ENCODE results near the gene DAPK2. TPM values are rescaled to one million over a fixed set of nuclear protein-coding genes. Genes with fewer than 3 reads are reported as not detected.

The DAPK2 gene
- total RNA-seq, 1 donor from 2014 or later, result 47.9 TPM

GRCh38 chr15:64034519-64034918 lies 11.8 kb downstream of the DAPK2 start:
- intact Hi-C loops (cut with DNase I), result no loop called here
- no peak for DNase-seq (ENCODE audit: missing footprints)
- no peak for ATAC-seq

GRCh38 chr15:64032329-64032728 lies 14.0 kb downstream of the DAPK2 start:
- DNase-seq (ENCODE audit: missing footprints), result no peak
- intact Hi-C loops (cut with DNase I), result no loop called here
- peak; percentile 33 for ATAC-seq

GRCh38 chr15:64030123-64030522 lies 16.2 kb downstream of the DAPK2 start:
- intact Hi-C loops (cut with DNase I), result no loop called here
- DNase-seq (ENCODE audit: missing footprints) (no peak), ATAC-seq (no peak)

- intact Hi-C loops (cut with DNase I), result no loop called here
- no peak for DNase-seq (ENCODE audit: missing footprints)
- ATAC-seq, result no peak
Measured at GRCh38 chr15:64029633-64030032, 16.7 kb downstream of the DAPK2 start.

GRCh38 chr15:64029110-64029509 lies 17.2 kb downstream of the DAPK2 start:
- intact Hi-C loops (cut with DNase I), result no loop called here

GRCh38 chr15:64026591-64026990 lies 19.7 kb downstream of the DAPK2 start:
- intact Hi-C loops (cut with DNase I), result no loop called here
- DNase-seq (ENCODE audit: missing footprints) (no peak), ATAC-seq (no peak)

More at GRCh38 chr15:64029110-64029509, 17.2 kb downstream of the DAPK2 start:
- ATAC-seq, result no peak
- no peak for DNase-seq (ENCODE audit: missing footprints)

GRCh38 chr15:64024172-64025050 lies 21.9 kb downstream of the DAPK2 start:
- DNase-seq (ENCODE audit: missing footprints) (no peak), ATAC-seq (no peak)
- intact Hi-C loops (cut with DNase I), result no loop called here

- ATAC-seq, result no peak
- intact Hi-C loops (cut with DNase I), result no loop called here
Measured at GRCh38 chr15:64023220-64023619, 23.1 kb downstream of the DAPK2 start.

GRCh38 chr15:64022571-64022970 lies 23.7 kb downstream of the DAPK2 start:
- intact Hi-C loops (cut with DNase I), result no loop called here
- no peak for DNase-seq (ENCODE audit: missing footprints)
- no peak for ATAC-seq

More at GRCh38 chr15:64023220-64023619, 23.1 kb downstream of the DAPK2 start:
- no peak for DNase-seq (ENCODE audit: missing footprints)

- peak; percentile 92 for ATAC-seq
- intact Hi-C loops (cut with DNase I), result no loop called here
- no peak for DNase-seq (ENCODE audit: missing footprints)
Measured at GRCh38 chr15:64019764-64020163, 26.5 kb downstream of the DAPK2 start.

- DNase-seq (ENCODE audit: missing footprints), result no peak
- intact Hi-C loops (cut with DNase I), result no loop called here
Measured at GRCh38 chr15:64017591-64018163, 28.6 kb downstream of the DAPK2 start.

GRCh38 chr15:64017082-64017588 lies 29.1 kb downstream of the DAPK2 start:
- intact Hi-C loops (cut with DNase I), result no loop called here
- DNase-seq (ENCODE audit: missing footprints), result no peak
- ATAC-seq, result no peak

More at GRCh38 chr15:64017591-64018163, 28.6 kb downstream of the DAPK2 start:
- no peak for ATAC-seq

- DNase-seq (ENCODE audit: missing footprints) (no peak), ATAC-seq (no peak)
- intact Hi-C loops (cut with DNase I), result no loop called here
Measured at GRCh38 chr15:64016257-64016656, 30.0 kb downstream of the DAPK2 start.

- ATAC-seq, result peak; percentile 69
- peak; percentile 72 for DNase-seq (ENCODE audit: missing footprints)
- intact Hi-C loops (cut with DNase I), result loop anchor here (2.0 kb wide), 1 partner anchor 30 kb away; no protein-coding TSS in a partner anchor
Measured at GRCh38 chr15:64014995-64015394, 31.3 kb downstream of the DAPK2 start.

- intact Hi-C loops (cut with DNase I), result loop anchor here (2.0 kb wide), 1 partner anchor 29 kb away; no protein-coding TSS in a partner anchor
- ATAC-seq (no peak), DNase-seq (ENCODE audit: missing footprints) (no peak)
Measured at GRCh38 chr15:64013179-64014062, 32.9 kb downstream of the DAPK2 start.

GRCh38 chr15:64011736-64012135 lies 34.5 kb downstream of the DAPK2 start:
- ATAC-seq (no peak), DNase-seq (ENCODE audit: missing footprints) (no peak)
- intact Hi-C loops (cut with DNase I), result no loop called here

- DNase-seq (ENCODE audit: missing footprints), result peak; percentile 69
- intact Hi-C loops (cut with DNase I), result no loop called here
- ATAC-seq, result peak; percentile 69
Measured at GRCh38 chr15:64010719-64011118, 35.6 kb downstream of the DAPK2 start.

- intact Hi-C loops (cut with DNase I), result no loop called here
- ATAC-seq (no peak), DNase-seq (ENCODE audit: missing footprints) (no peak)
Measured at GRCh38 chr15:64009798-64010261, 36.5 kb downstream of the DAPK2 start.

- ATAC-seq (peak; percentile 51), DNase-seq (ENCODE audit: missing footprints) (no peak)
- intact Hi-C loops (cut with DNase I), result no loop called here
Measured at GRCh38 chr15:64009241-64009640, 37.0 kb downstream of the DAPK2 start.
